Measurements from ENCODE around the gene KLK1.

KLK1 gene

DNA sequence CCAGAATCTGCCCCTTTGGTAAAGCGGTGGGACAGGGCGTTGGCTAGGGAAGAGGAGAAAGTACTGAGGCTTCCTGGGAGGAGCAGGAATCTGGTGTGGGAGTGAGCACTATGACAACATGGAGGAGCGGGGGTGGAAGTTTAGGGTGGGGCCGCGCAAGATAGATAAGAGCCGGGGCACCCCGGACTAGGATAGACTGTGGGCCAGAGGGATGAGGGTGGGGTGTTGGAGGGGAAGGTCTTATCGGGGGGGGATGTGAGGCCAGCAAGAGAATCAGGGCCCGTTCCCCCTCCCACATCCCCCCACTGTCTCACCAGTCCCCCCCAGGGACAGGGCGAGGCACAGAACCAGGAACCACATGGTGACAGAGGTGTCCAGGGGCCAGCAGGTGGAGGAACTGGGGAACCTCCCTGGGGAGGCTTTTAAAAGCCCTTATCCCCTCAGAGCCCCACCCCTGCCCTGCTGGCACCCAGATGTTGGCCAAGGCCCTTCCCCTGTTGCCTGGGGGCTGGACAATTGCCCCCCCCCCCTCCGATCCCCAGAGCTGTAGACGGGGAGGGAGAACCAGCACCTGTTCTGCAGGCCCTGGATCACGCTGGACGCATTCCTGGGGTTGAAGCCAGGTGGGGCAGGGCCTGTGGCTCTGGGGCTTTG is at the start of gene KLK1:
TSS of gene KLK1 (minus strand) at position 399 of the 654 bp plus-strand sequence. CDS start at position 360, 39 bp downstream.
- no peak for DNase-seq

GRCh38 chr19:50873056-50873455 is 49.5 kb upstream of the KLK1 start, which contains the start of gene KLK2:
Gene KLK2, plus strand, starts transcription at chr19:50873439. Its CDS starts 35 bp downstream, at chr19:50873474.
- DNase-seq = no peak

DNA sequence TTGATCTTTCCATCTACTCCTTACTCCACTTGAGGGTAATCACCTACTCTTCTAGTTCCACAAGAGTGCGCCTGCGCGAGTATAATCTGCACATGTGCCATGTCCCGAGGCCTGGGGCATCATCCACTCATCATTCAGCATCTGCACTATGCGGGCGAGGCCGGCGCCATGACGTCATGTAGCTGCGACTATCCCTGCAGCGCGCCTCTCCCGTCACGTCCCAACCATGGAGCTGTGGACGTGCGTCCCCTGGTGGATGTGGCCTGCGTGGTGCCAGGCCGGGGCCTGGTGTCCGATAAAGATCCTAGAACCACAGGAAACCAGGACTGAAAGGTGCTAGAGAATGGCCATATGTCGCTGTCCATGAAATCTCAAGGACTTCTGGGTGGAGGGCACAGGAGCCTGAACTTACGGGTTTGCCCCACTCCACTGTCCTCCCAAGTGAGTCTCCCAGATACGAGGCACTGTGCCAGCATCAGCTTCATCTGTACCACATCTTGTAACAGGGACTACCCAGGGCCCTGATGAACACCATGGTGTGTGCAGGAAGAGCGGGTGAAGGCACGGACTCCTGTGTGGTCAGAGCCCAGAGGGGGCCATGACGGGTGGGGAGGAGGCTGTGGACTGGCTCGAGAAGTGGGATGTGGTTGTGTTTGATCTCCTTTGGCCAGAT is 47.0 kb upstream of the KLK1 start:
- peak; percentile 78 to 89 for DNase-seq

DNA sequence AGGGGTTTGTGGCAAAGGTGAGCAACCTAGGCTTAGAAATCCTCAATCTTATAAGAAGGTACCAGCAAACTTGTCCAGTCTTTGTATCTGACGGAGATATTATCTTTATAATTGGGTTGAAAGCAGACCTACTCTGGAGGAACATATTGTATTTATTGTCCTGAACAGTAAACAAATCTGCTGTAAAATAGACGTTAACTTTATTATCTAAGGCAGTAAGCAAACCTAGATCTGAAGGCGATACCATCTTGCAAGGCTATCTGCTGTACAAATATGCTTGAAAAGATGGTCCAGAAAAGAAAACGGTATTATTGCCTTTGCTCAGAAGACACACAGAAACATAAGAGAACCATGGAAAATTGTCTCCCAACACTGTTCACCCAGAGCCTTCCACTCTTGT is 45.9 kb upstream of the KLK1 start:
- no peak for DNase-seq

GRCh38 chr19:50861496-50862286 is 38.1 kb upstream of the KLK1 start:
- DNase-seq = no peak

DNA sequence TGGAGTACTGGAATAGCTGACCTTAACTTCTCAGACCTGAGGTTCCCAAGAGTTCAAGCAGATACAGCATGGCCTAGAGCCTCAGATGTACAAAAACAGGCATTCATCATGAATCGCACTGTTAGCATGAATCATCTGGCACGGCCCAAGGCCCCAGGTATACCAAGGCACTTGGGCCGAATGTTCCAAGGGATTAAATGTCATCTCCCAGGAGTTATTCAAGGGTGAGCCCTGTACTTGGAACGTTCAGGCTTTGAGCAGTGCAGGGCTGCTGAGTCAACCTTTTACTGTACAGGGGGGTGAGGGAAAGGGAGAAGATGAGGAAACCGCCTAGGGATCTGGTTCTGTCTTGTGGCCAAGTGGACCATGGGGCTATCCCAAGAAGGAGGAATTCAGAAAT is 37.4 kb upstream of the KLK1 start:
- DNase-seq = no peak

DNA sequence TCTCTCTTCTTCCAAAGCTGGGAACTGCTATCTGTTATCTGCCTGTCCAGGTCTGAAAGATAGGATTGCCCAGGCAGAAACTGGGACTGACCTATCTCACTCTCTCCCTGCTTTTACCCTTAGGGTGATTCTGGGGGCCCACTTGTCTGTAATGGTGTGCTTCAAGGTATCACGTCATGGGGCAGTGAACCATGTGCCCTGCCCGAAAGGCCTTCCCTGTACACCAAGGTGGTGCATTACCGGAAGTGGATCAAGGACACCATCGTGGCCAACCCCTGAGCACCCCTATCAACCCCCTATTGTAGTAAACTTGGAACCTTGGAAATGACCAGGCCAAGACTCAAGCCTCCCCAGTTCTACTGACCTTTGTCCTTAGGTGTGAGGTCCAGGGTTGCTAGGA is 36.3 kb upstream of the KLK1 start:
- no peak for DNase-seq

- DNase-seq = peak in 1 of 2 experiments; percentile 42
Measured at GRCh38 chr19:50858886-50859285, 35.3 kb upstream of the KLK1 start.

DNA sequence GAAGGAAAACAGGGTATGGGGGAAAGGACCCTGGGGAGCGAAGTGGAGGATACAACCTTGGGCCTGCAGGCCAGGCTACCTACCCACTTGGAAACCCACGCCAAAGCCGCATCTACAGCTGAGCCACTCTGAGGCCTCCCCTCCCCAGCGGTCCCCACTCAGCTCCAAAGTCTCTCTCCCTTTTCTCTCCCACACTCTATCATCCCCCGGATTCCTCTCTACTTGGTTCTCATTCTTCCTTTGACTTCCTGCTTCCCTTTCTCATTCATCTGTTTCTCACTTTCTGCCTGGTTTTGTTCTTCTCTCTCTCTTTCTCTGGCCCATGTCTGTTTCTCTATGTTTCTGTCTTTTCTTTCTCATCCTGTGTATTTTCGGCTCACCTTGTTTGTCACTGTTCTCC is 33.8 kb upstream of the KLK1 start:
- DNase-seq = no peak

DNA sequence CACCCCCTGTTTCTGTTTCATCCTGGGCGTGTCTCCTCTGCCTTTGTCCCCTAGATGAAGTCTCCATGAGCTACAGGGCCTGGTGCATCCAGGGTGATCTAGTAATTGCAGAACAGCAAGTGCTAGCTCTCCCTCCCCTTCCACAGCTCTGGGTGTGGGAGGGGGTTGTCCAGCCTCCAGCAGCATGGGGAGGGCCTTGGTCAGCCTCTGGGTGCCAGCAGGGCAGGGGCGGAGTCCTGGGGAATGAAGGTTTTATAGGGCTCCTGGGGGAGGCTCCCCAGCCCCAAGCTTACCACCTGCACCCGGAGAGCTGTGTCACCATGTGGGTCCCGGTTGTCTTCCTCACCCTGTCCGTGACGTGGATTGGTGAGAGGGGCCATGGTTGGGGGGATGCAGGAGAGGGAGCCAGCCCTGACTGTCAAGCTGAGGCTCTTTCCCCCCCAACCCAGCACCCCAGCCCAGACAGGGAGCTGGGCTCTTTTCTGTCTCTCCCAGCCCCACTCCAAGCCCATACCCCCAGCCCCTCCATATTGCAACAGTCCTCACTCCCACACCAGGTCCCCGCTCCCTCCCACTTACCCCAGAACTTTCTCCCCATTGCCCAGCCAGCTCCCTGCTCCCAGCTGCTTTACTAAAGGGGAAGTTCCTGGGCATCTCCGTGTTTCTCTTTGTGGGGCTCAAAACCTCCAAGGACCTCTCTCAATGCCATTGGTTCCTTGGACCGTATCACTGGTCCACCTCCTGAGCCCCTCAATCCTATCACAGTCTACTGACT is 31.2 kb upstream of the KLK1 start, which contains the start of gene KLK3:
TSS of gene KLK3 (plus strand) at position 280 of the 775 bp plus-strand sequence. CDS start at position 321, 41 bp downstream.
- no peak for DNase-seq

DNA sequence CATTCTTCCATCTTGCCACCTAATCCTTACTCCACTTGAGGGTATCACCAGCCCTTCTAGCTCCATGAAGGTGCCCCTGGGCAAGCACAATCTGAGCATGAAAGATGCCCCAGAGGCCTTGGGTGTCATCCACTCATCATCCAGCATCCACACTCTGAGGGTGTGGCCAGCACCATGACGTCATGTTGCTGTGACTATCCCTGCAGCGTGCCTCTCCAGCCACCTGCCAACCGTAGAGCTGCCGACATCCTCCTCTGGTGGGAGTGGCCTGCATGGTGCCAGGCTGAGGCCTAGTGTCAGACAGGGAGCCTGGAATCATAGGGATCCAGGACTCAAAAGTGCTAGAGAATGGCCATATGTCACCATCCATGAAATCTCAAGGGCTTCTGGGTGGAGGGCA is 28.0 kb upstream of the KLK1 start:
- no peak for DNase-seq

GRCh38 chr19:50850738-50851137 is 27.2 kb upstream of the KLK1 start:
- no peak for DNase-seq

- peak in 1 of 2 experiments; percentile 46 for DNase-seq
Measured at GRCh38 chr19:50844296-50844935, 20.8 kb upstream of the KLK1 start.

- DNase-seq = no peak
Measured at GRCh38 chr19:50843701-50844221, 20.2 kb upstream of the KLK1 start.

GRCh38 chr19:50843205-50843604 is 19.6 kb upstream of the KLK1 start:
- DNase-seq = no peak

DNA sequence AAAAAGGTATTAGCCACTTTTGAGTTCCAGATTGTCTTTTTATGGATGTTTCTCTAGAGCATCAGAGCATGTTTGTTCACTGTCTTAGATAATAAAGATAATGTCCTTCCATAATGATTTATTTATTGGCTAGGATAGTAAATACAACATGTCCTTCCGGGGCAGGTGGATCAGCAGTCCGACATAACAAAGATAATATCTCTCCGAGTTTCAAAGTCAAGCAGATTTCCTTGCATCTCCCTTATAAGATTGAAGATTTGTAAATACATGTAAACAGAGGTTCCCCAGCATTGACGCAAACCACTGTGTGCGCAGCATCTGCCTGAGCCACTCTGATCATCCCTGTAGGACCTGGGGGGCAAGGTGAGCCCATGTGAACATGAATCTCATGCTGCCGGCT is 18.5 kb upstream of the KLK1 start:
- no peak for DNase-seq

DNA sequence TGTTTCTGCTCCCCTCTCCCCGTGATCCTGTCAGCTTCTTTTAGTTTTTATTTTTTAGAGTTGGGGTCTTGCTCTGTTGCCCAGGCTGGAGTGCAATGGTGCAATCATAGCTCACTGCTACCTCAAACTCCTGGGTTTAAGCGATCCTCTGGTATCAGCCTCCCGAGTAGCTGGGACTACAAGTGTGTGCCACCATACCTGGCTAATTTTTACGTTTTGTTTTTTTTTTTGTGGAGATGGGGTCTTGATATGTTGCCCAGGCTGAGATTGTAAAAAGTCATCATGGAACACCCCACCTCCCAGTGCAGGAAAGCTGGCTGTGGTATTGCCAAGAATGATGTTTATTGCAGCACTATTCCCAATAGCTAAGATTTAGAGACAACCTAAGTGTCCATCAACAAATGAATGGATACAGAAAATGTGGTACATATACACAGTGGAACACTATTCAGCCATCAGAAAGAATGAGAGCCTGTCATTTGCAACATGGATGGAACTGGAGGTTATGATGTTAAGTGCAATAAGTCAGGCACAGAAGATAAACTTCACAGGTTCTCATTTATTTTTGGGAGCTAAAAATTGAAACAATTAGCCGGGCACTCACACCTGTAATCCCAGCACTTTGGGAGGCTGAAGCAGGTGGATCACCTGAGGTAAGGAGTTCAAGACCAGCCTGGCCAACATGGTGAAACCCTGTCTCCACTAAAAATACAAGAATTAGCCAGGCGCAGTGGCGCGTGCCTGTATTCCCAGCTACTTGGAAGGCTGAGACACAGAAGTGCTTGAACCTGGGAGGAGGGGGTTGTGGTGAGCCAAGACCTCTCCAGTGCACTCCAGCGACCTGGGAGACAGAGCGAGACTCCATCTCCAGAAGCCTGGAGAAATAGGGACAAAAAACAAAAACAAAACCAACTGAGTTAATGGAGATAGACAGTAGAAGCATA is 16.4 kb upstream of the KLK1 start:
- DNase-seq = no peak

DNA sequence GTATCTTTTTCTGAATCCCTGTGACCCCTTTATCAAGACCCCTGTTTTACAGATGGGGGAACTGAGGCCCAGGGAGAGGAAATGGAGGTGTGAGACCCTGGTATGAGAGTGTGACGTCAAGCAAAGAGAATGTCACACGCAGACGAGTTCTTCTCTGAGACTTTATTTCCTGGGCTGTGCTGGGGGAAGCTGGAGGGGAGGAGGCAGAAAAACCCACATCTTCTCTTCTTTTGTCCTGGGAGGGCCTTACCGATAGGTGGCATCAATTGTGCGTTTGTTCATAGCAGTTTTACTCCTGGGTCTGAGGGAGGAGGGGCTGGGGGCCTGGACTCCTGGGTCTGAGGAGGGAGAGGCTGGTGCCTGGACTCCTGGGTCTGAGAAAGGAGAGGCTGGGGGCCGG is 14.7 kb upstream of the KLK1 start:
- peak in 1 of 2 experiments; percentile 36 for DNase-seq

DNA sequence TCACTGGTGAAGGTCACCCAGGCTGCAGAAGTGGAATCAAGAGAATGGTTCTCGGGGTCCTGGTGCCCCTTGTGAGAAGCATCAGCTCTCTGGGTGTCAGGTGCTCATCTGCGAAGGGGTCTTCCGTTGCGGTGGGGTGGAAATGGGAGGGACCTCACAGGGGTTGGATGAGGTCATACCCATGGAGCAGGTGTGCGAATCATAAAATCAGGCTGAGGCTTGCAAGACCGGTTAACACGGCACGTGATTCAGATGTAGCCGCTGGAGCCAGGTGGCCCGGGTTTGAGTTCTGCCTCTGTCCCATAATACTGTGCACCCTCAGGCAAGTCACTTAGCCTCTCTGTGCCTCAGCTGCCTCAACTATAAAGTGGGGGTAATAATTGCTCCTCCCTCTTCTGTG is 13.7 kb upstream of the KLK1 start:
- DNase-seq = peak in 1 of 2 experiments; percentile 44

- DNase-seq = no peak
Measured at GRCh38 chr19:50836543-50837195, 13.1 kb upstream of the KLK1 start.

All from NCI-H526 (cell line).